GM11168 (cell line): ENCODE measurements around the gene FPGS.
"Not testable (repeated sequence)": the region's sequence is repeated elsewhere in the genome, so short reads cannot be mapped to it uniquely, and the experiment has no call there.

Experiments
- in situ Hi-C: fragments of 300-500 bp; cut with MboI; formaldehyde crosslinking; loops from one replicate; pipeline ENCODE4 v1.12.0; 2022; ENCODE audit warnings: low sequenced_read_pairs; ENCODE audit not compliant: unreplicated experiment

Gene FPGS, protein sequence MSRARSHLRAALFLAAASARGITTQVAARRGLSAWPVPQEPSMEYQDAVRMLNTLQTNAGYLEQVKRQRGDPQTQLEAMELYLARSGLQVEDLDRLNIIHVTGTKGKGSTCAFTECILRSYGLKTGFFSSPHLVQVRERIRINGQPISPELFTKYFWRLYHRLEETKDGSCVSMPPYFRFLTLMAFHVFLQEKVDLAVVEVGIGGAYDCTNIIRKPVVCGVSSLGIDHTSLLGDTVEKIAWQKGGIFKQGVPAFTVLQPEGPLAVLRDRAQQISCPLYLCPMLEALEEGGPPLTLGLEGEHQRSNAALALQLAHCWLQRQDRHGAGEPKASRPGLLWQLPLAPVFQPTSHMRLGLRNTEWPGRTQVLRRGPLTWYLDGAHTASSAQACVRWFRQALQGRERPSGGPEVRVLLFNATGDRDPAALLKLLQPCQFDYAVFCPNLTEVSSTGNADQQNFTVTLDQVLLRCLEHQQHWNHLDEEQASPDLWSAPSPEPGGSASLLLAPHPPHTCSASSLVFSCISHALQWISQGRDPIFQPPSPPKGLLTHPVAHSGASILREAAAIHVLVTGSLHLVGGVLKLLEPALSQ

DNA sequence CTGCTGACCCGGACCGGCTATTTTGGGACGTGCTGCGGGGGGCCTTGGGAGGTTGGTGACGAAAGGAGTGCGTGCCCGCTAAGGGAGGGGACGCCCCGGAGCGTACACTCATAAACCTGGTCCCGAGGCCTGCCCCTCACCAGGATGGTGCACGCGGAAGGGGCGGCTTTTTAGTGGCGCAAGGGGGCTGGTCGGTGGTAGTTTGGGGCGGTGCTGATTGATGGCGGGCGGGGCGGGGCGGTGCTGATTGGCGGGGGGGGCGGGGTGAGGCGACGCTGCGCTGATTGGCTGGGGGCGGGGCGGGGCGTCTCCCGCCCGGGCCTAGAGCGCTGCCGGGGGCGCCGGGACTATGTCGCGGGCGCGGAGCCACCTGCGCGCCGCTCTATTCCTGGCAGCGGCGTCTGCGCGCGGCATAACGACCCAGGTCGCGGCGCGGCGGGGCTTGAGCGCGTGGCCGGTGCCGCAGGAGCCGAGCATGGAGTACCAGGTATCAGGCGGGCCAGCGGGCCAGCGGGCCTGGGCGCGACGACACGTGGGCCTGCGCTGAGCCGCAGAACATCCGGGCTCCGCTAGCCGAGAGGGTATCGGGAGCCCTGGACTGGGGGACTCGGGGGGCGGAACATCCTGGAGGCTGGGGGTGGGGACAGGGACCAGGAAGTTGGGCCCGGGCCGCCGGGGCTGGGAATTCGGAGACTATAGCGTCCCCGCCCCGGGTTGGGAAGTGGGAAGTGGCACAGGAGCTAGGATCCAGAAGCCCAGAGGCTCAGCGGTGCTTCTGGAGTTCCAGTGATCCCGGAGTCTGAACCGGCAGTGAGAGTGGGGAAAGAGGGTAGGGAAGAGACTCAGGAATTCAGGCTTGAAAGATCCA, at the start of gene FPGS:
Gene FPGS, plus strand, starts transcription at position 307 of the 868 bp plus-strand sequence. Its CDS starts 43 bp downstream, at position 350.
- in situ Hi-C loops: no loop called here

DNA sequence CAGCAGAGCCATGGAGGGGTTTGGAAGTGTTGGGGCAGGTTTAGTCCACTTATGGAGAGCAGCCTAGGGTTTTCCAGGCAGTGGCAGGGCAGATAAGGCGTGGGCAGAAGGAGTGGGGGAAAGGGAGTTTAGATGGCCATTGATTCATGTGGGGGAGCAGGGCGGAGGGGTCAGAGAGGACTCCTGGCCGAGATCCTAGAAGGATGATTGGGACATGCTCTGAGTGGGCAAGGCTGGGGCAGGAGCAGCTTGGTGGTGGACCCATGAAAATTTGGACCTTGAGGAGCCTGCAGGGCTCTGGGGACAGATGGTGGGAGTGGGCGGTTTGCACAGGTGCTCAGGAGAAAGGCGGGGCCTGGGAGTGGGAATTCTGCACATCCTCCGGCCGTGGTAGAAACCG, 49.5 kb upstream of the FPGS start:
- in situ Hi-C loops: no loop called here

DNA sequence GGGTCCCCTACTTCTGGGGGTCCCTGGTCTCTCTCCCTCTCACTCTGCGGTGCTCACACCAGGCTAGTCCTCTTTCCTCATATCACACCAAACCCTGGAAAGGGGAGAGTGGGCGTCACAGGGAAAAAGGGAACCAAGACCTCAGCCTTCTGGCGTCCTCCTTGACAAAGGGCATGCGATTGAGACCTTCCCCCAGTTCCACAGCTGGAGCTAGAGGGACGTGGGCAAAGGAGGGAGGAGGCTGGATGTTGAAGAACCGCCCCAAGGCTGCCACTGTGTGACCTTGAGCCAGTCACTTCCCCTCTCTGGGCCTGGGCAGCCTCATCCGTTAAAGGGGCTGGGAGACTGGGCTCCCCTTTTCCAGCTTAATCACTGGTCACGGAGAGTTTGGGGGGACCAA, 49.1 kb upstream of the FPGS start:
- in situ Hi-C loops: no loop called here

DNA sequence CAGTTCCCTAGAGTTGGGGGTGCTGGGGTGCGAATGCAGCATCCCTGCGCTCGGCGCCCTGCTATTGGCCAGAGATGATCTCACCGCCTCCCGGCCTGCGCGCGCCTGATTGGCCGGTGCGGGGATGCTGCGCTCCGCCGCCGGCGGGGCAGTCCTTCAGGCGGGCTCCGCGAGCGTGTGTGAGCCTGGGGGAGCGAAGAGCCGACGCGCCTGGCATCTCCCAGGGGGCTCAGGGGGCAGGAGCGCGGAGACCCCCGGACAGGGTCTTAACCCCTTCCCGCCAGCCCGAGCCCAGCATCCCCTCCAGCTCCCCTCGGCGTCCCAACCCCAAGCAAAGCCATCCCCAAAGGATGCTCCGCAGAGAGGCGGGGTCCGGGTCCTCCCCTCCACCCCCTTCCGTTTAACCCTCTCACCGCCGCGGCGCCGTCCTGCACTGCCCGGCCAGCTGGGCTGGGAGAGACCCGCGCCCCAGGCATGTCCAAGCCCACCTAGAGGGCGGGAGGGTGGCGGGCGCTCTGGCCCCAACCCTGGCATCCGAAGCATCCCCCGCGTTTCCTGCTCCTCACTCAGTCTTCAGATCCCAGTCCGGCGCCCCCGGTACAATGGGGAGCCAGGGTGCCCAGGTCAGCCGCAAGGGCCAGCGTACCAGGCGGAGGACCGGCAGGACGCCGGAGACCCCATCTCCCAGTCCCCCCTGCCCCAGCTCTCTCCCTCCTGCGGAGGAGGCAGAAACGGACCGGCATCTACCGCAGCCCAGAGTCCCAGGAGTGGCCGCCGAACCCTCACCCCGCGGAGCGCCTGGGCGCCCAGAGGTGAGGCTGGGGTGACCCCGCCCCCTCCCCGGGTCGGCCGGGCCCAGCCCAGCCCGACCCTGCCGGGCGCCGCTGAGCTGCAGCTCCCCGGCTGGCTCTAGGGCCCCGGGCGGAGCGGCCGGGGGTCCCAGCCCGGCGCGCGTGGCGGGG, 48.3 kb upstream of the FPGS start:
- in situ Hi-C loops: no loop called here

DNA sequence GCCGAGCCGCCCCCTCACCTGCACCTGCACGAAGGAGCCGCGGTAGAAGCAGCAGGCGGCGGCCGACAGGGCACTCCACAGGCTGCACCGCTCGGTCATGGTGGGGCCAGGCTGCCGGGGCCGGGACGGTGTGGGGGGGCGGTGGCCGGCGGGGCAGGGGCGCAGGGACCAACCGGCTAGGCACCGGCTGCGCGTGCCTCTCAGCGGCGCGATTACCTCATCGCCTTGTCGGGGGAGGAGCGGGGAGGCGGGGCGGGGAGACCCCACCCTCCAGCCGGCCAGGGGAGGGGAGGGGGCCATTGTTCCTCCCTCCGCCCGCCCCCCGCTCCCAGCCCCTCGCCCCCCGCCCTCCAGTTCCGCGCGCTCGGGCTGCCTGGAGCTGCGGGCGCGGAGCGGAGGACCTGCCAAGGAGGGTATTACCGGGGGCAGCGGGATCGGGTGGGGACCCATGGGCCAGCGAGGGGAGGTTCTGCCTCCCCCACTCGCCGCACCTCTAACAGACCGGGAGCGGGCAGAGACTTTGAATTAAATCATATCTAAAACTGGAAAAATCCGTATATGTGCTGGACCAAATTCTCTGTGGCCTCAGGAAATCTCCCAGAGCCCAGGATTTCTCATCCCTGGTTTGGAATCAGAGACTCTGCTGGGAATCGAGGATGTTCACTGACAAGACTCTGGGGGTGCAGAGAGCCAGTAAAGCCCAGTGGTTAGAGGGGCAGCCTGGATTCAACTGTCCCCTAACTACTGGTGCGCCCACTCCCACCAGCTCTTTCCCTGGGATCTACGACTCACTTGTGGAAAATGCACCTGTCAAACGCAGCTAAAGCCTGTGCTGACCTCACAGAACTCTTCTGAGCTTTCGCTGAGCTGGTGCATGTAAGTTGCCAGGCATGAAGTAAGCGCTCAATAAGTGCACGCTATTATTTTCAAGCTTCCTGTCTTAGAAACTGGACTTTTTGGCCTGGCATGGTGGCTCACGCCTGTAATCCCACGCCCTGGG, 47.3 kb upstream of the FPGS start:
- in situ Hi-C loops: no loop called here

DNA sequence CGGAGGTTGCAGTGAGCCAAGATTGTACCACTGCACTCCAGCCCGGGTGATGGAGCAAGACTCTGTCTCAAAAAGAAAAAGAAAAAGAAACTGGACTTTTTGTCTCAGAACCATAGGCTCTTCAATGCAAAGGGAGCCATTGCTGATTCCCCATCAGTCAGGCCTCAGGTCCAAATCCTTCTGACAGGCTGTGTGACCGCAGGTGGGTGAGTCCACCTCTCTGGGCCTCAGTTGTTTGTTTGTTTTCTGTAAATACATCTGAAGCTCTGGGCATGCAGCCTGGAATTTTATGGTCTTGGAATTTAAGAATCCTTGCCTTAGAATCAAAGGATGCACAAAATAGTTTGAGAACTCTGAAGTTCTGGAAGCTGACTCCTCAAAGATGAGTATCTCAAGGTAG, 46.4 kb upstream of the FPGS start:
- in situ Hi-C loops: no loop called here

DNA sequence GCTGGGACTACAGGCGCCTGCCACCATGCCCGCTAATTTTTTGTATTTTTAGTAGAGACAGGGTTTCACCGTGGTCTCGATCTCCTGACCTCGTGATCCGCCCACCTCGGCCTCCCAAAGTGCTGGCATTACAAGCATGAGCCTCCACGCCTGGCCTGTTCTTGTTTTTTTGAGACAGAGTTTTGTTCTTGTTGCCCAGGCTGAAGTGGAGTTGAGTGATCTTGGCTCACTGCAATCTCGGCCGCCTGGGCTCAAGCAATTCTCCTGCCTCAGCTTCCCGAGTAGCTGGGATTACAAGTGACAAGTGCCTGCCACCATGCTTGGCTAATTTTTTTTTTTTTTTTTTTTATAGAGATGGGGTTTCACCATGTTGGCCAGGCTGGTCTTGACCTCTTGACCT, 45.9 kb upstream of the FPGS start:
- in situ Hi-C loops: not testable (repeated sequence)

DNA sequence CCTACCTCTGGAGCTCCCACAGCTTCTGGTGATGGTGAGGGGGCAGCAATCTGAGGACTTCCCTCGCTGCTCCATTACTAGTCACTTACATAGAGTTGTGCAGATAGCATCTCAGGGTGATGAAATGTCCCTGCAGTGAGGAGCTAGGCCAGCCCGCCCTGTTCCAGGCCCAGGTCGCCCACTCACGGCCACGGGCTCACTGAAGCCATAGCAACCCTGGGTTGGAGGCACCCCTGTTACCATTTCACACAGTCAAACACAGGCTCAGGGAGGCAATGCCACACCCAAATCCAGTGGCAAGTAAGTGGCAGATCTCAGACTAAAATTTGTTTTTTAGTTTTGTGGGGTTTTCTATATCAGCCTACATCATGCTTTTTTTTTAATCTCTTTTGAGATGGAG, 43.8 kb upstream of the FPGS start:
- in situ Hi-C loops: no loop called here

DNA sequence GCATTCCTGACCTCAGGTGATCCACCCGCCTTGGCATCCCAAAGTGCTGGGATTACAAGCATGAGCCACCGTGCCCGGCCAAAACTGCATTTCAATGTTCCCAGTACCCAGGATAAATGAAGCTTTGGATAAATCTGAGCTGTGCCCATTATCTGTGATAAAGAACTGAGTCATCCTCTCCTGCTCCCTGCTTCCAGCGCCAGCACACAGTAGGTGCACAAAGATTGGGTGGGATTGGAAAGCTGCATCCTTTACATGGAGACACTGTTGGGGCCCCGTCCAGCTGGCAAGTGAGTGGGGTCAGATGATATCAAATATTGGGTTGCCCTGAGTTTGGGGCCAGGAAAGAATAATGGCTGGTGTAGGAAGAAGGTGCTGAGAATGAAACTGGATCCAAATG, 41.6 kb upstream of the FPGS start:
- in situ Hi-C loops: no loop called here

DNA sequence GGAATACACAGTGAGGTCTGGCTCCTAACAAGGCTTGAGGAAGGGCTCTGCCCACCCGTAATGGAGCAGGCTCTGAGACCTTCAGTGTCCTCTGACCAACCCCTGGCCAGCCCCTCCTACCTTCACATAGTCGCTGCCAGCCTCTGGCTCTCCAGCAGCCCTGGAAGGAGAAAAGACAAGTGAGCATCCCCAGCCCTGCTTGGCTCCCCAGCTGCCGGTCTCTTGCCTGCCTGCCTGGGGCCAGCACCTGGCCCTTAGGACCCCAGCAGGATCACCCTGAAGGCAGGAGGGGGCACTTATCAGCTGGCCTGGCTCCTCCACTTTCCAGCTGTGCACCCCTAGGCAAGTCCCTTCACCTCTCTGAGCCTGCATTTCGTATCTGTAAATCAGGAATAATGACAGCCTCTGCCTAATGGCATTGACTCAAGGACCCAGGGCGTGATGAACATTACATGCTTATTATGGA, 41.2 kb upstream of the FPGS start:
- in situ Hi-C loops: no loop called here

DNA sequence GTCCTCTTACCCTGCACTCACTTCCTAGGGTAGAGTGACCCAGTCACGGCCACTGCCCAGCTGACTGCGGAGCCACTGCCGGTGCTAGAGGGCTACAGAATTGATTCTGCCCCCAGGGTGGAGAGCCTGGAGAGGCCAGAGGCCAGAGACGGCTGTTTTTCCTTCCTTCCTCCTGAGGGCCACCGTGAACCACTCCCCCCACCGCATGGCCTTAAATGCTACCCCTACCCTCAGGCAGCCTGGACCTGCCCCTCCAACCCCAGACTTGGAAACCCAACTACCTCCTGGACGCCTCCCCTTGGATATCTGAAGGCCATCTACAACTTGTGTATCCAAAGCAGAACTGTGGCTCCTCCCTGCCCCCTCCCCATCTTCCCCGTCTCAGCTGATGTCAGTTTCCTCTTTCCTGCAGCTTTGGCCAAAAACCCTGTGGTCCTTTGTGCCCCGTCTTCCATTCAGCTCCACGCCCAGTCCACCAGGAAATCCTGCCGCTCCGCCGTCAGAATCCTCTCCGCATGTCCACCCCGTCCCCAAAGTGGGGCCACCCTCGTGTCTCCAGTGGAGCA, 40.5 kb upstream of the FPGS start:
- in situ Hi-C loops: no loop called here

DNA sequence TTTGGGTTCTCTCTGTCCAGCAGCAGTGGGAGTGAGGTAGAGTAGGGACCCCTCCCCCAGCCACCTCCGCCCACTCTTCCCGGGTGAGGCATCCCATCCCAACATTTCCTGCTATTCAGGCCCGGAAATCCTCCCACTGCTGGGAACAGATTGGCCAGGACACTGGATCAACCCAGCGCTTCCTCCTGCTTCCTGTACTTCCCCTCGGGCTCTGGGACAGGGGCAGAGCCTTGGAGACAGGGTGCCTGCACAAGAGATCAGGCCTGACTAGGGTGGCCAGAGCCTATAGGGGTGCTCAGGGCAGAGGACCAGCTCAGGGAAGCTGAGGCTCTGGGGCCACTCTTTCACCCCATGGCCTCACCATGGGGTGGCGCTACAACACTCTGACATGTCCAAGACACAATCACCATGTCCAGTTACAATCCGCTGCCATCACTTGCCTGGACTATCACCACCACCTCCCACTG, 38.7 kb upstream of the FPGS start:
- in situ Hi-C loops: no loop called here

DNA sequence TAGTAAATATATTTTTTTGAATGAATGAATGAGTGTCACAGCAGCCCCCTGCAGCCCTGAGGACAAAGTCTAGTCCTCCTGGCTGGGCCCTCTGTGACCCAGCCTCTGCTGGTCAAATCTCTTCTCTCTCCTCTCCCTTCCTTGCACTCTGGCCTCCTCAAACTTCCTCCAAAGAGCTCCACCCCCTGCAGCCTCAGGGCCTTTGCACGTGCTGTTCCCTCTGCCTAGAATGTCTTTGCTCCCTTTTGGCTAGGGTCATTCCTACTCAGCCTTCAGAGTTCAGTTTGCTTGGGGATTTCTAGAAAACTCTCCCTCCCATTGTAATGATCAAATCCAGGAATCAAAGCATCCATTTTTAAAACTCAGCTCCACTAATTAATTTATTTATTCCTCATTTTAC, 37.3 kb upstream of the FPGS start:
- in situ Hi-C loops: no loop called here

DNA sequence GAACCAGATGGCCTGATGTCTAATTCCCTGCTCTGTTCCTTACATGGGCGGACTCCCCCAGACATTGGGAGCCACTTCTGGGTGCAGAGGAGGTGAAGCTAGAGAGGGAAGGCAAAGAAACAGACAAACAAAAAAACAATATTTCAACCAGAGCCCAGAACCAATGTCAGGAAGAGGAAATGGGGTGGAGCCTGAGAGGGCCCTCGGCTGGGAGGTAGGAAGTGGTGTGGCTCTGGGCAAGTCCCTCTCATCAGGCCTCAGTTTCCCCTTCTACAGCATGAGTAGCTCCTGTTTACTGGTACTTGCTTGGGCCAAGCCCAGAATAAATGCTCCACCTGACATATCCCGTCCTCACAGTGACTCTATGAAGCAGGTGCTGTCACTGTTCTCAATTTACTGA, 35.3 kb upstream of the FPGS start:
- in situ Hi-C loops: no loop called here

DNA sequence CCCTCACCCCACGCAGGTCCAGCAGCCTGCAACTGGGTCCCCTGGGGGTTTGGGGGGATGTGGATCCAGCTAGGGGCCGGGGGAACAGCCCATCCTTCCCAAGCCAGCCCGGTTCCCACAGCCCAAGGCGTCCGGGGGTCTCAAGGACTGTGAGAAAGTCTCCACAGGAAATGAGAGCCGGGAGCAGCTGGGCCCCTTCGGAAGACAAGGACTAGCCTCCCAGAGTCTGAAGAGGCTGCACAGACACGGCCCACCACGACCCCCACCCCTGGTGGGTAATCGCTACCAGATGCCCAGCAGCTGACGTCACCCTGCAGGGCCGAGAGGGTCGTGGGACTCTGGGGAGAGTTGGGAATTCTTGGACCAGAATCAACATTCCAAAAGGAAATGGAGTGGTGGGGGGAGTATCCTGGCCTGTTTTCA, 34.8 kb upstream of the FPGS start:
- in situ Hi-C loops: no loop called here

DNA sequence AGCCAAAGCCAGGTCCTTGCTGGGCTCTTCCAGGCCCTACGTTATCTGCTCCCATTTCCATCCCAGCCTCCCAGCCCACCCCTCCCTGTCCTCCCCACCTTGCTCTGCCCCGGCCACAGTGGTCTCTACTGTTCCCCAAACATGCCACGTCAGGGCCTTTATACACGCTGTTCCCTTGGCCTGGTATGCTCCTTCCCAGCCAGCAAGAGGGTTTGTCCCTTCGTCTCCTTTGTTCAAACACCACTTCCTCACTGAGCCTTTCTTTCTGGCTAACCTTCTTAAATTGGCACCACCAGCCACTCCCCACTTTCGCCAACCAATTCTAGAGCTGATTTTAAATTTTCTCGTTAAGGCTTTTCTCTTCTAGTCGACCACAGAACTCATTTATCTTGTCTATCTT, 34.0 kb upstream of the FPGS start:
- in situ Hi-C loops: no loop called here

DNA sequence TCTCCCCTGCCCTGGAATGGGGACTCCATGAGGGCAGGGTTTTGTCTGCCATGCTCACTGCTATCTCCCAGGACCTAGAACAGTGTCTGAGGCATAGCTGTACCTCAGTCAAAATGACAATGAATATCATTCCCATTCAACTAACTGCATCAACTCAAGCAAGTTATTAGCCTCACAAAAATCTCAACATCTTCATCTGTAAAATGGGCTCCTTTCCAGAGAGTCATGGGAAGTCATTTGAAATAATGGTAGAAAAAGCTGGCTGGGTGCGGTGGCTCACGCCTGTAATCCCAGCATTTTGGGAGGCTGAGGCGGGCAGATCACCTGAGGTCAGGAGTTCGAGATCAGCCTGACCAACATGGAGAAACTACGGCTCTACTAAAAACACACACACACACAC, 33.6 kb upstream of the FPGS start:
- in situ Hi-C loops: no loop called here

DNA sequence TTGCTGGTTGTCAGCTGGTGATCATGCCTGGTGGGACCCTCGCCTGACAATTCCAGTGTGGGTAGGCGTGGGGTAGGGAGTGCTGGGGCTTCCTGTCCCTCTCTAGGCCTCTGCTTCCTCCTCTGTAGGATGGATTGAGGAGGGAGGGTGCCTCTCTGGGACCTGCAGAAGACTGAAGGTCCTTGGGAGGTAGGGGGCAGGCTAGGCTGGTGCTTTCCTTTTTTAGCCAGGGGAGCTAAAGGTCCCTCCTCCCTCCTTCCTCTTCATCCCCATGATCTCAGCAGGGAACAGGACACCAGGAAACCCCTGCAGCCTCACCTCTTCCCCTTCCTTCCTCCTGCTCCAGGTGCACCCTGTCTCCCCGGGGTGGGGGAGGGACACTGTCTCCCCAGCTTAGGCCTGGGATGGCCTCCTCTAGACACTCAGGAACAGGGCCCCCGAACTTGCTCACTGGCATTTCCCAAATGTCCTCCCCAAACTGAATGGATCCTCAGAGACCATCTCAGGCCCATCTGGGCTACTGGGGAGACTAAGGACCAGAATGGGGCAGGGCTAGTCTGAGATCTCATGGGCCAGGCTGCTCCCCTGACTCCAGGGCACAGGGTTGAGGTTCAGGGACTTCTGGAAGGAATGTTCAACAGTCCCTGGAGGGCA, 32.6 kb upstream of the FPGS start:
- in situ Hi-C loops: no loop called here
